SK-N-SH (cell line): ENCODE data around the gene SCN1B. TPM values are rescaled to one million over a fixed set of nuclear protein-coding genes. Genes with fewer than 3 reads are reported as not detected.
"Not testable (repeated sequence)": the region's sequence is repeated elsewhere in the genome, so short reads cannot be mapped to it uniquely, and the experiment has no call there.

Experiments
- CTCF ChIA-PET: fragments of 300-600, 350-600 bp; formaldehyde crosslinking; extraction: SDS; loops from one replicate; lab custom pipeline; 2021; lab: Yijun Ruan, JAX
- POLR2A ChIA-PET: fragments of 350-600 bp; sonication (Branson Sonifier 250); formaldehyde crosslinking; extraction: SDS; loops from one replicate; lab custom pipeline; 2020; ENCODE audit warnings: antibody characterized with exemption, inconsistent platforms; lab: Yijun Ruan, JAX
- DNase-seq: peaks from one replicate; pipeline ENCODE4 v3.0.0; 2012
- H2AFZ ChIP-seq: fragments of 200-600 bp; sonication (generic); 2 replicates; pipeline ENCODE4 v1.8.1; 2016; ENCODE audit warnings: antibody characterized with exemption, mild to moderate bottlenecking, low read depth
- H3F3A ChIP-seq: fragments of 200-600 bp; sonication (generic); replicated peaks from 2 replicates; pipeline ENCODE3; 2016; ENCODE audit warnings: antibody characterized with exemption, mild to moderate bottlenecking; ENCODE audit not compliant: insufficient read depth
- H3K27ac ChIP-seq, 2 experiments: fragments of 200-500 bp in 1 of 2; fragments of 200-600 bp in 1 of 2; sonication (Bioruptor generic) in 1 of 2; sonication (generic), shearing (Covaris generic) in 1 of 2; 2 replicates each; pipeline versions ENCODE4 v1.5.1 to v1.6.1; 2014 to 2016; ENCODE audit warnings: low read depth in 2 of 2, inconsistent platforms in 1 of 2, low read length in 1 of 2, mild to moderate bottlenecking in 1 of 2, mixed read lengths in 1 of 2
- H3K27me3 ChIP-seq: fragments of 200-600 bp; sonication (generic), shearing (Covaris generic); 2 replicates; pipeline ENCODE4 v1.6.1; 2016; ENCODE audit warnings: mixed run types; ENCODE audit not compliant: insufficient read depth
- H3K36me3 ChIP-seq, 2 experiments: fragments of 200-500 bp in 1 of 2; fragments of 200-600 bp in 1 of 2; sonication (Bioruptor generic) in 1 of 2; sonication (generic) in 1 of 2; replicated peaks in 1 of 2; 2 replicates each; pipeline versions ENCODE3 to v1.5.1; 2014 to 2016; ENCODE audit warnings: low read length in 1 of 2, mild to moderate bottlenecking in 1 of 2; ENCODE audit not compliant: insufficient read depth in 2 of 2, control insufficient read depth in 1 of 2
- H3K4me1 ChIP-seq, 2 experiments: fragments of 200-500 bp in 1 of 2; fragments of 200-600 bp in 1 of 2; sonication (Bioruptor generic) in 1 of 2; sonication (generic), shearing (Covaris generic) in 1 of 2; 2 replicates each; pipeline versions ENCODE4 v1.5.1 to v1.6.1; 2014 to 2016; ENCODE audit warnings: low read depth in 1 of 2, low read length in 1 of 2, mixed run types in 1 of 2; ENCODE audit not compliant: insufficient read depth in 2 of 2, control insufficient read depth in 1 of 2
- H3K4me2 ChIP-seq: fragments of 200-600 bp; sonication (generic), shearing (Covaris generic); 2 replicates; pipeline ENCODE4 v1.6.1; 2017; ENCODE audit warnings: mixed run types
- H3K4me3 ChIP-seq, 2 experiments: fragments of 200-500 bp in 1 of 2; fragments of 200-600 bp in 1 of 2; sonication (Bioruptor generic) in 1 of 2; sonication (generic), shearing (Covaris generic) in 1 of 2; 2 replicates each; pipeline versions ENCODE4 v1.5.1 to v1.8.1; 2014 to 2016; ENCODE audit warnings: low read depth in 2 of 2, inconsistent platforms in 1 of 2, low read length in 1 of 2, mild to moderate bottlenecking in 1 of 2, mixed read lengths in 1 of 2, moderate library complexity in 1 of 2
- H3K79me2 ChIP-seq: fragments of 200-600 bp; sonication (generic); 2 replicates; pipeline ENCODE4 v1.8.1; 2017; ENCODE audit warnings: mild to moderate bottlenecking; ENCODE audit not compliant: insufficient read depth
- H3K9ac ChIP-seq: fragments of 200-600 bp; sonication (generic); 2 replicates; pipeline ENCODE4 v1.6.1; 2017; ENCODE audit warnings: mixed run types
- H3K9me2 ChIP-seq: fragments of 200-600 bp; sonication (generic); 2 replicates; pipeline ENCODE4 v1.6.1; 2017; ENCODE audit warnings: mixed run types
- H3K9me3 ChIP-seq: fragments of 200-600 bp; sonication (generic); 2 replicates; pipeline ENCODE4 v1.6.1; 2017; ENCODE audit warnings: mixed run types, mild to moderate bottlenecking, moderate library complexity
- H4K20me1 ChIP-seq: fragments of 200-600 bp; sonication (generic); 2 replicates; pipeline ENCODE4 v1.6.1; 2017; ENCODE audit warnings: mild to moderate bottlenecking, mixed run types; ENCODE audit not compliant: insufficient read depth
- POLR2AphosphoS5 ChIP-seq: IDR thresholded peaks from 2 replicates; pipeline ENCODE4 v1.6.1; 2012; ENCODE audit warnings: low read depth, low read length
- TEAD4 ChIP-seq: IDR thresholded peaks from 2 replicates; pipeline ENCODE4 v1.4.0; 2012; ENCODE audit warnings: mild to moderate bottlenecking, borderline replicate concordance; ENCODE audit not compliant: insufficient read depth
- WGBS: methylation state at CpG from one replicate; pipeline ENCODE4 v1.1.6; 2017; ENCODE audit warnings: low lambda C conversion rate; 5-methylcytosine and 5-hydroxymethylcytosine counted together
- polyA plus RNA-seq, 3 experiments: library from polyadenylated mRNA; depleted of rRNA; stranded (reverse); fragments of >200 nt; gene quantifications; 2 replicates each; pipeline ENCODE4 v1.2.3, GENCODE V29; 2012
- TF ChIP-seq, protein P1 (sequence below): IDR thresholded peaks from 2 replicates; pipeline ENCODE4 v1.6.1; 2012; ENCODE audit warnings: mild to moderate bottlenecking, low read depth, low read length, moderate library complexity

The SCN1B gene
- polyA plus RNA-seq, 1 of the 3 experiments (the other 2 are of a cell fraction): 10.5 TPM

DNA sequence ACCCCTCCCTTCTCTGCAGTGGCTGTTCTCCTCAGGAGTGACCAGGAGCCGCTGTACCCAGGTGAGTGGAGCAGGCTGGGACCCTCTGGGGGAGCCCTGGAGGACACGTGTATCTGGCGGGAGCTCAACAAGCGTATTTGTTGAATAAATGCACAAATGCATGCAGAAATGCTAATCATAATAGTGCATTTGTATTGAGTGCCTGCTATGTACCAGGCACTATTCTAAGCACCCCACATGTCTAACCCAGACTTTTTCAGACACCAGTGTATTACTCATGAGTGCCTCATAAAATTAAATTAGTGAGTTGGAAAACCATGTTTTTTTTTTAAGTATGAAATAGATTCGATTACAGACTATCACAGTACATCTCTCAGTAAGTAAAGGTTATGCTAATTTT lies 19.2 kb downstream of the SCN1B start (continued):
- TF ChIP-seq, protein P1, sequence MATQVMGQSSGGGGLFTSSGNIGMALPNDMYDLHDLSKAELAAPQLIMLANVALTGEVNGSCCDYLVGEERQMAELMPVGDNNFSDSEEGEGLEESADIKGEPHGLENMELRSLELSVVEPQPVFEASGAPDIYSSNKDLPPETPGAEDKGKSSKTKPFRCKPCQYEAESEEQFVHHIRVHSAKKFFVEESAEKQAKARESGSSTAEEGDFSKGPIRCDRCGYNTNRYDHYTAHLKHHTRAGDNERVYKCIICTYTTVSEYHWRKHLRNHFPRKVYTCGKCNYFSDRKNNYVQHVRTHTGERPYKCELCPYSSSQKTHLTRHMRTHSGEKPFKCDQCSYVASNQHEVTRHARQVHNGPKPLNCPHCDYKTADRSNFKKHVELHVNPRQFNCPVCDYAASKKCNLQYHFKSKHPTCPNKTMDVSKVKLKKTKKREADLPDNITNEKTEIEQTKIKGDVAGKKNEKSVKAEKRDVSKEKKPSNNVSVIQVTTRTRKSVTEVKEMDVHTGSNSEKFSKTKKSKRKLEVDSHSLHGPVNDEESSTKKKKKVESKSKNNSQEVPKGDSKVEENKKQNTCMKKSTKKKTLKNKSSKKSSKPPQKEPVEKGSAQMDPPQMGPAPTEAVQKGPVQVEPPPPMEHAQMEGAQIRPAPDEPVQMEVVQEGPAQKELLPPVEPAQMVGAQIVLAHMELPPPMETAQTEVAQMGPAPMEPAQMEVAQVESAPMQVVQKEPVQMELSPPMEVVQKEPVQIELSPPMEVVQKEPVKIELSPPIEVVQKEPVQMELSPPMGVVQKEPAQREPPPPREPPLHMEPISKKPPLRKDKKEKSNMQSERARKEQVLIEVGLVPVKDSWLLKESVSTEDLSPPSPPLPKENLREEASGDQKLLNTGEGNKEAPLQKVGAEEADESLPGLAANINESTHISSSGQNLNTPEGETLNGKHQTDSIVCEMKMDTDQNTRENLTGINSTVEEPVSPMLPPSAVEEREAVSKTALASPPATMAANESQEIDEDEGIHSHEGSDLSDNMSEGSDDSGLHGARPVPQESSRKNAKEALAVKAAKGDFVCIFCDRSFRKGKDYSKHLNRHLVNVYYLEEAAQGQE: no peak

GRCh38 chr19:35050662-35051061 lies 20.4 kb downstream of the SCN1B start:
- H3K4me3 ChIP-seq, H3K9me3 ChIP-seq, H3K79me2 ChIP-seq, H2AFZ ChIP-seq, H3K4me2 ChIP-seq, H3K27ac ChIP-seq, H3K4me1 ChIP-seq, H3K36me3 ChIP-seq, DNase-seq, H3K9me2 ChIP-seq, POLR2A ChIA-PET, H3F3A ChIP-seq, H4K20me1 ChIP-seq, H3K27me3 ChIP-seq, H3K9ac ChIP-seq: not testable (repeated sequence)
- 92% methylated on average over 2 of the region's 2 CpGs for WGBS
- CTCF ChIA-PET: interaction anchor here (1.2 to 9.9 kb wide), 3 partner anchors 7 to 37 kb away, joined by 3 to 86 read pairs (median 24); partner anchors contain the start of gene HPN

- H3K36me3 ChIP-seq, H4K20me1 ChIP-seq, H3K27me3 ChIP-seq, H3K27ac ChIP-seq, H3F3A ChIP-seq, H3K9ac ChIP-seq, H3K4me1 ChIP-seq, H3K9me3 ChIP-seq, DNase-seq, H2AFZ ChIP-seq, H3K4me3 ChIP-seq, POLR2A ChIA-PET, H3K4me2 ChIP-seq, H3K79me2 ChIP-seq, H3K9me2 ChIP-seq: not testable (repeated sequence)
- CTCF ChIA-PET: interaction anchor here (4.0 to 9.9 kb wide), 2 partner anchors 8 to 16 kb away, joined by 24 to 86 read pairs; partner anchors contain the start of gene HPN
- 82% methylated on average over 4 of the region's 4 CpGs for WGBS
Measured at GRCh38 chr19:35051268-35051667, 21.0 kb downstream of the SCN1B start.

GRCh38 chr19:35051796-35052195 lies 21.5 kb downstream of the SCN1B start:
- Histone ChIP-seq H3K9me2 (no peaks in the 10 kb centered on the region), H3F3A (no peaks in the 10 kb centered on the region), H3K4me1 (peaks cover 0 to 8% of the 10 kb centered on the region in 2 experiments; a peak in 1 of 4 replicates), H2AFZ (no peak overlapping the region), H3K4me2 (no peak overlapping the region), H3K9ac (no peak overlapping the region), H3K36me3 (no peaks in the 10 kb centered on the region), H3K79me2 (no peaks in the 10 kb centered on the region), H3K27ac (no peak overlapping the region), H3K4me3 (no peak overlapping the region), H4K20me1 (no peaks in the 10 kb centered on the region), H3K27me3 (peaks cover 14% of the 10 kb centered on the region), H3K9me3 (no peaks in the 10 kb centered on the region)
- POLR2A ChIA-PET: no interaction called here
- no peak for DNase-seq
- CTCF ChIA-PET: interaction anchor here (4.0 to 9.9 kb wide), 2 partner anchors 8 to 15 kb away, joined by 24 to 86 read pairs; partner anchors contain the start of gene HPN
- WGBS: 87% methylated on average over 5 of the region's 5 CpGs
- TF ChIP-seq TEAD4 (no peak), POLR2AphosphoS5 (no peak)
